PC-3 (cell line): ENCODE measurements around the gene WDR91. TPM values are rescaled to one million over a fixed set of nuclear protein-coding genes. Genes with fewer than 3 reads are reported as not detected.

Experiments
- ATAC-seq: fragments of 200-7000 bp; cut with Tn5 transposase; 2 replicates; pipeline ENCODE4 v1.9.1; 2020; ENCODE audit warnings: mild to moderate bottlenecking, moderate library complexity
- BruUV-seq: library from RNA; stranded (reverse); fragments of 400-500 nt; replicated peaks from 2 replicates; lab custom pipeline; 2021; lab: Mats Ljungman, UMichigan
- CTCF ChIA-PET: fragments of 300-600 bp; sonication (Branson Sonifier 250); formaldehyde crosslinking; loops from one replicate; lab custom pipeline; 2022; ENCODE audit warnings: antibody characterized with exemption; lab: Charles Lee
- POLR2A ChIA-PET: fragments of 300-600 bp; sonication (Branson Sonifier 250); formaldehyde crosslinking; loops from one replicate; lab custom pipeline; 2022; ENCODE audit warnings: antibody characterized with exemption; ENCODE audit not compliant: unreplicated experiment; lab: Charles Lee
- DNase-seq: peaks from one replicate; pipeline ENCODE4 v3.0.0-alpha.2; 2015
- H2AFZ ChIP-seq: fragments of 300-600 bp; sonication (generic); 2 replicates; pipeline ENCODE4 v1.6.0; 2016; ENCODE audit warnings: antibody characterized with exemption, low read length
- H3F3A ChIP-seq: fragments of 300-600 bp; sonication (generic); one replicate; pipeline ENCODE4 v1.6.0; 2017; ENCODE audit warnings: antibody characterized with exemption, low read length, control low read depth, mild to moderate bottlenecking; ENCODE audit not compliant: unreplicated experiment
- H3K27ac ChIP-seq: fragments of 300-600 bp; sonication (generic); 2 replicates; pipeline ENCODE4 v1.5.1; 2016; ENCODE audit warnings: mild to moderate bottlenecking, low read length
- H3K27me3 ChIP-seq: fragments of 300-600 bp; sonication (generic); 2 replicates; pipeline ENCODE4 v1.6.1; 2016; ENCODE audit warnings: low read length, mixed read lengths
- H3K36me3 ChIP-seq: fragments of 300-600 bp; sonication (generic); 2 replicates; pipeline ENCODE4 v1.6.1; 2016; ENCODE audit warnings: low read depth, mixed run types, low read length, mixed read lengths
- H3K4me1 ChIP-seq: fragments of 300-600 bp; sonication (generic); 2 replicates; pipeline ENCODE4 v1.5.1; 2016; ENCODE audit warnings: low read length; ENCODE audit not compliant: insufficient read depth
- H3K4me2 ChIP-seq: fragments of 300-600 bp; sonication (generic); 2 replicates; pipeline ENCODE4 v1.6.0; 2016; ENCODE audit warnings: low read length
- H3K4me3 ChIP-seq: fragments of 300-600 bp; sonication (generic); 2 replicates; pipeline ENCODE4 v1.5.1; 2016; ENCODE audit warnings: mild to moderate bottlenecking, low read length, mixed read lengths
- H3K79me2 ChIP-seq: fragments of 300-600 bp; sonication (generic); 2 replicates; pipeline ENCODE4 v1.6.1; 2017; ENCODE audit warnings: low read length, mixed read lengths
- H3K9ac ChIP-seq: fragments of 300-600 bp; sonication (generic); 2 replicates; pipeline ENCODE4 v1.6.0; 2016; ENCODE audit warnings: mild to moderate bottlenecking, low read length
- H3K9me2 ChIP-seq: fragments of 300-600 bp; sonication (generic); replicated peaks from 2 replicates; pipeline ENCODE4 v1.6.1; 2016; ENCODE audit warnings: mixed run types, low read length, mixed read lengths
- H3K9me3 ChIP-seq: fragments of 300-600 bp; sonication (generic); 2 replicates; pipeline ENCODE4 v1.6.1; 2016; ENCODE audit warnings: low read length, mixed read lengths
- H4K20me1 ChIP-seq: fragments of 300-600 bp; sonication (generic); 2 replicates; pipeline ENCODE4 v1.6.1; 2016; ENCODE audit warnings: low read length, mixed read lengths
- EZH2 ChIP-seq: fragments of 300-600 bp; sonication (generic); IDR thresholded peaks from one replicate; pipeline ENCODE4 v1.6.1; 2017; ENCODE audit warnings: antibody characterized with exemption, mild to moderate bottlenecking, low read length; ENCODE audit not compliant: unreplicated experiment
- EZH2phosphoT487 ChIP-seq: fragments of 300-600 bp; sonication (generic); IDR thresholded peaks from 2 replicates; pipeline ENCODE4 v1.6.1; 2018; ENCODE audit warnings: mild to moderate bottlenecking, antibody characterized with exemption, low read length, borderline replicate concordance
- intact Hi-C: fragments of 100-400 bp; cut with micrococcal nuclease; formaldehyde crosslinking; loops from 2 replicates; pipeline ENCODE4 v1.9.0; 2023
- total RNA-seq: library from RNA; depleted of rRNA; stranded (reverse); fragments of >200 nt; gene quantifications from 2 replicates; pipeline ENCODE4 v1.2.3, GENCODE V29; 2014
- TF ChIP-seq, protein P1 (sequence below): fragments of 300-600 bp; sonication (generic); conservative IDR thresholded peaks from 2 replicates; pipeline ENCODE4 v1.5.1; 2017; ENCODE audit warnings: antibody characterized with exemption, low read depth, mild to moderate bottlenecking, low read length

The WDR91 gene
- total RNA-seq, 1 experiment from 2014 or later, result 12.3 TPM

DNA sequence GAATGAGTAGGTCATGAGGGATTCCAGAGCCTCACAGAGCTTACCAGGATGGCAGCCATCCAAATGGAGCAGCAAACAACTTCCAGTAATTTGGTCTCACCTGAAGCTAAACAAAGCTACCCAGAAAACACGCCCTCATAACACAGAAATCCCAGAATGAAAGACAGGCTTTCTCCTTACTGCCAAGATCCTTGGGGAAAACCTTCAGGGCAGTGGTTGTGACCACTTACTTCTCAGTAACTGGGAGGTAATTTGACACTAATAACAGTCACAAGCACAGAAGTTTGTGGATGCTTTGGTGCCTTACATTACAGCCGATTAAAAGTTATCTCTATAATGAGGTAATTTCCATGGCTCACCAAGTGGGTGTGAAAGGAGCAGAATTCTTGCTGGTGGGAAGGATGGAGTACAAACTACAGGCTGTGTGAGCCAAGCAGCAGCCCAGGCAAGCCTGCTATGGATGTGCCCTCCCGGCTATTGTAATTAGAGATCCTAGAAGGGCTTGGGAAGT lies 10.4 kb downstream of the WDR91 start:
- no peaks in the 10 kb centered on the region for H4K20me1 ChIP-seq
- intact Hi-C loops, result no loop called here
- no TSS peak for BruUV-seq
- ChIA-PET CTCF (no interaction called here), POLR2A (no interaction called here)
- no peaks in the 10 kb centered on the region for H3K36me3 ChIP-seq
- H3K9ac ChIP-seq, result no peak overlapping the region
- H3K27me3 ChIP-seq, result no peaks in the 10 kb centered on the region
- no peaks in the 10 kb centered on the region for H3F3A ChIP-seq
- no peak overlapping the region for H3K4me2 ChIP-seq
- no peaks in the 10 kb centered on the region for H3K9me2 ChIP-seq
- no peaks in the 10 kb centered on the region for H3K79me2 ChIP-seq
- DNase-seq (no peak), ATAC-seq (no peak)
- H3K9me3 ChIP-seq, result no peaks in the 10 kb centered on the region
- no peak for TF ChIP-seq EZH2phosphoT487
- no peak overlapping the region for H3K4me3 ChIP-seq
- no peaks in the 10 kb centered on the region for H3K4me1 ChIP-seq
- H2AFZ ChIP-seq, result no peak overlapping the region
- H3K27ac ChIP-seq, result no peak overlapping the region

DNA sequence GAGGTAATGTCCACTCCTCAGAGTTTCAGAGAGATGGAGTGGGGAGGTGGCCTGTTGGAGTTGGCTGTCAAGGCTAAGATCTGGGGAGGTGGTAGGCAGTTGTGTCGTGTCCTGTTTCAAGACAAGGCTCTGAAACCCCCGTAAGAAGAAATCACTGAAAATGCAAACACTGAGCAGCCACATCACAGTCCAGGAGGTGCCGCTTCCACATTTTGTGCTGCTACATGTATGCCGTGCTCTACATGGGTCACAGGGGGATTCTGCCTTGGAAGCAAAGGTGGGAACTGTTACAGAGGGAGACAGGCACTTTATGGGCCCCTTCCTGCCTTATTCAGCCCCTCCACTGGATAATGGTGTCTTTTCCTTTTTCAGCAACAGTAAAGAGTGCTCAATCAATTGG lies 11.9 kb downstream of the WDR91 start:
- Histone ChIP-seq H4K20me1 (no peaks in the 10 kb centered on the region), H3K9ac (no peak overlapping the region), H3K4me2 (no peak overlapping the region), H3K27me3 (no peaks in the 10 kb centered on the region), H2AFZ (no peak overlapping the region), H3K36me3 (no peaks in the 10 kb centered on the region), H3K9me2 (no peaks in the 10 kb centered on the region), H3K79me2 (no peaks in the 10 kb centered on the region), H3K4me3 (no peak overlapping the region), H3K9me3 (no peaks in the 10 kb centered on the region), H3K27ac (no peak overlapping the region), H3K4me1 (no peaks in the 10 kb centered on the region), H3F3A (no peaks in the 10 kb centered on the region)
- BruUV-seq, result no TSS peak
- DNase-seq, result no peak
- POLR2A ChIA-PET, result no interaction called here
- intact Hi-C loops, result no loop called here
- CTCF ChIA-PET, result no interaction called here
- TF ChIP-seq EZH2phosphoT487, result no peak
- TF ChIP-seq, protein P1, sequence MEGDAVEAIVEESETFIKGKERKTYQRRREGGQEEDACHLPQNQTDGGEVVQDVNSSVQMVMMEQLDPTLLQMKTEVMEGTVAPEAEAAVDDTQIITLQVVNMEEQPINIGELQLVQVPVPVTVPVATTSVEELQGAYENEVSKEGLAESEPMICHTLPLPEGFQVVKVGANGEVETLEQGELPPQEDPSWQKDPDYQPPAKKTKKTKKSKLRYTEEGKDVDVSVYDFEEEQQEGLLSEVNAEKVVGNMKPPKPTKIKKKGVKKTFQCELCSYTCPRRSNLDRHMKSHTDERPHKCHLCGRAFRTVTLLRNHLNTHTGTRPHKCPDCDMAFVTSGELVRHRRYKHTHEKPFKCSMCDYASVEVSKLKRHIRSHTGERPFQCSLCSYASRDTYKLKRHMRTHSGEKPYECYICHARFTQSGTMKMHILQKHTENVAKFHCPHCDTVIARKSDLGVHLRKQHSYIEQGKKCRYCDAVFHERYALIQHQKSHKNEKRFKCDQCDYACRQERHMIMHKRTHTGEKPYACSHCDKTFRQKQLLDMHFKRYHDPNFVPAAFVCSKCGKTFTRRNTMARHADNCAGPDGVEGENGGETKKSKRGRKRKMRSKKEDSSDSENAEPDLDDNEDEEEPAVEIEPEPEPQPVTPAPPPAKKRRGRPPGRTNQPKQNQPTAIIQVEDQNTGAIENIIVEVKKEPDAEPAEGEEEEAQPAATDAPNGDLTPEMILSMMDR, result no peak
- no peak for TF ChIP-seq EZH2
- ATAC-seq, result no peak

DNA sequence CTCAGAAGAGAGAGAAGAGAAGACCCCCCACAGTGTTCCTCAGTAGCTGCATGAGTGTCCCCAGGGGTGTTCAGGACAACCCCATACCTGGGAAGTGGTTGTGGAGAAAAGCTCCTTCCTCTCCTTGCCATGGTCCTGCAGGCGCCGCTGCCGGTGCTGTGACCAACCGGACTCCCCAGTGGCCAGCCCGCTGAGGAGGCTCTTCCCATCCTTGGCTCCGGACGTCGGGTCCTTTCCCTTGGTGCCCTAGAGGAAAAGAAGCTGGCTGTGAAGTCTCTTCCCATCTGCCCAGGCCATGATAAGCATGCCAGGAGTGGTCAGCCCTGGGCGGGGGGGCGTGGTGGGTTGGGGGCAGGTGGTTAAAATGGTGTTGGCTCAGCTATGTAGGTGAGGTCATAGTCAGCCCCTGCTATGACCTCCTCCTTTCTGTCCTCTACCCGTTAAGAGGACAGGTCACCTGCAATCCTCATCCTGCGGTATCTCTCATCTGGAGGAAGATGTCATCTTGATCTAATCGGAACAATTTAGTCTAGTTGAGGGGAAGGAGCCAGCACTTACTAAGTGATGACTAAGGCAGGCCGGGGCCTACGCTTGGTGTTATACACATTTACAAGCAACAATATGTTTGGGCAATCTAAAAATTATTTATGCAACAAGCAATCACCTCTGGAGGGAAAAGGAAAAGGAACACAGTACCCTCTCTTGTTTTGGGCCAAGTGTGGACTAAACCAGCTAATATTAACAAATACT lies 13.2 kb downstream of the WDR91 start:
- no peaks in the 10 kb centered on the region for H3K27me3 ChIP-seq
- no peak overlapping the region for H3K9ac ChIP-seq
- no peaks in the 10 kb centered on the region for H3K36me3 ChIP-seq
- no peak overlapping the region for H3K27ac ChIP-seq
- no peak overlapping the region for H3K4me3 ChIP-seq
- DNase-seq (no peak), ATAC-seq (no peak)
- ChIA-PET CTCF (no interaction called here), POLR2A (no interaction called here)
- no TSS peak for BruUV-seq
- no peak overlapping the region for H3K4me2 ChIP-seq
- H3K9me2 ChIP-seq, result no peaks in the 10 kb centered on the region
- H3K79me2 ChIP-seq, result no peaks in the 10 kb centered on the region
- intact Hi-C loops, result no loop called here
- H2AFZ ChIP-seq, result no peak overlapping the region
- no peaks in the 10 kb centered on the region for H4K20me1 ChIP-seq
- TF ChIP-seq, protein P1, result no peak
- TF ChIP-seq EZH2, result no peak
- H3K9me3 ChIP-seq, result no peaks in the 10 kb centered on the region
- no peaks in the 10 kb centered on the region for H3F3A ChIP-seq
- H3K4me1 ChIP-seq, result no peaks in the 10 kb centered on the region
